ENCODE measurements around the gene PLEKHO2. TPM values are rescaled to one million over a fixed set of nuclear protein-coding genes. Genes with fewer than 3 reads are reported as not detected.

Gene PLEKHO2
- total RNA-seq, 1 experiment from 2014 or later = 7.9 TPM

GRCh38 chr15:64806509-64806908, 35.2 kb upstream of the PLEKHO2 start:
- no peak overlapping the region for H2AFZ ChIP-seq
- no peak overlapping the region for H3K4me2 ChIP-seq
- TF ChIP-seq EZH2 (IDR thresholded peaks at IDR 0.05; ENCODE audit: low read depth) (no peak), CTCF (conservative IDR thresholded peaks at IDR 0.05) (no peak)
- ChIA-PET CTCF (no interaction called here), POLR2A (ENCODE audit: unreplicated experiment) (no interaction called here)
- no peak for DNase-seq
- intact Hi-C loops (cut with micrococcal nuclease; ENCODE audit: unreplicated experiment) = no loop called here
- H4K20me1 ChIP-seq (ENCODE audit: insufficient read depth) = no peaks in the 10 kb centered on the region
- H3K27me3 ChIP-seq (ENCODE audit: insufficient read depth, low read depth) = no peaks in the 10 kb centered on the region
- no peaks in the 10 kb centered on the region for H3F3A ChIP-seq (ENCODE audit: insufficient read depth, low read depth)
- BruUV-seq (replicated peaks) = no TSS peak
- no peaks in the 10 kb centered on the region for H3K79me2 ChIP-seq (ENCODE audit: low read depth)
- H3K4me3 ChIP-seq = no peak overlapping the region
- no peaks in the 10 kb centered on the region for H3K4me1 ChIP-seq (replicated peaks; ENCODE audit: insufficient read depth)
- H3K36me3 ChIP-seq (ENCODE audit: low read depth) = no peaks in the 10 kb centered on the region
- no peaks in the 10 kb centered on the region for H3K9me2 ChIP-seq (ENCODE audit: insufficient read depth)
- no peaks in the 10 kb centered on the region for H3K9me3 ChIP-seq (ENCODE audit: insufficient read depth, low read depth)
- H3K27ac ChIP-seq = no peak overlapping the region

- ChIA-PET CTCF (interaction anchor here (0.6 kb wide), 1 partner anchor 34 kb away, joined by 3 read pairs; no protein-coding TSS in a partner anchor), POLR2A (ENCODE audit: unreplicated experiment) (no interaction called here)
- Histone ChIP-seq H4K20me1 (ENCODE audit: insufficient read depth) (no peaks in the 10 kb centered on the region), H3K27ac (no peak overlapping the region), H3K36me3 (ENCODE audit: low read depth) (no peaks in the 10 kb centered on the region), H3K4me3 (no peak overlapping the region), H3K4me2 (no peak overlapping the region), H3K4me1 (replicated peaks; ENCODE audit: insufficient read depth) (no peaks in the 10 kb centered on the region), H3K9me3 (ENCODE audit: insufficient read depth, low read depth) (no peaks in the 10 kb centered on the region), H3F3A (ENCODE audit: insufficient read depth, low read depth) (no peaks in the 10 kb centered on the region), H3K9me2 (ENCODE audit: insufficient read depth) (no peaks in the 10 kb centered on the region), H3K79me2 (ENCODE audit: low read depth) (no peaks in the 10 kb centered on the region), H3K27me3 (ENCODE audit: insufficient read depth, low read depth) (no peaks in the 10 kb centered on the region), H2AFZ (no peak overlapping the region)
- BruUV-seq (replicated peaks) = no TSS peak
- DNase-seq = no peak
- TF ChIP-seq CTCF (conservative IDR thresholded peaks at IDR 0.05) (no peak), EZH2 (IDR thresholded peaks at IDR 0.05; ENCODE audit: low read depth) (no peak)
- intact Hi-C loops (cut with micrococcal nuclease; ENCODE audit: unreplicated experiment) = no loop called here
These were observed 34.5 kb upstream of the PLEKHO2 start for GRCh38 chr15:64807051-64807749.

- H3K27me3 ChIP-seq (ENCODE audit: insufficient read depth, low read depth) = no peaks in the 10 kb centered on the region
- intact Hi-C loops (cut with micrococcal nuclease; ENCODE audit: unreplicated experiment) = no loop called here
- DNase-seq = no peak
- H3K4me2 ChIP-seq = no peak overlapping the region
- no peaks in the 10 kb centered on the region for H3K36me3 ChIP-seq (ENCODE audit: low read depth)
- no peaks in the 10 kb centered on the region for H3K4me1 ChIP-seq (replicated peaks; ENCODE audit: insufficient read depth)
- H3F3A ChIP-seq (ENCODE audit: insufficient read depth, low read depth) = no peaks in the 10 kb centered on the region
- no TSS peak for BruUV-seq (replicated peaks)
- H3K79me2 ChIP-seq (ENCODE audit: low read depth) = no peaks in the 10 kb centered on the region
- no peak overlapping the region for H3K27ac ChIP-seq
- no peaks in the 10 kb centered on the region for H3K9me3 ChIP-seq (ENCODE audit: insufficient read depth, low read depth)
- no peak overlapping the region for H3K4me3 ChIP-seq
- no peaks in the 10 kb centered on the region for H3K9me2 ChIP-seq (ENCODE audit: insufficient read depth)
- ChIA-PET POLR2A (ENCODE audit: unreplicated experiment) (no interaction called here), CTCF (interaction anchor here (0.6 kb wide), 1 partner anchor 33 kb away, joined by 3 read pairs; no protein-coding TSS in a partner anchor)
- TF ChIP-seq EZH2 (IDR thresholded peaks at IDR 0.05; ENCODE audit: low read depth) (no peak), CTCF (conservative IDR thresholded peaks at IDR 0.05) (no peak)
- H2AFZ ChIP-seq = no peak overlapping the region
- no peaks in the 10 kb centered on the region for H4K20me1 ChIP-seq (ENCODE audit: insufficient read depth)
These were observed 33.9 kb upstream of the PLEKHO2 start for GRCh38 chr15:64807751-64808222.

All from PC-9 (cell line).